T-cell (primary cell): ENCODE results near the gene NUMB. TPM values are rescaled to one million over a fixed set of nuclear protein-coding genes. Genes with fewer than 3 reads are reported as not detected.

Experiments
- ATAC-seq, 4 experiments: fragments of 200-7000 bp in 3 of 4; fragments of 150-1000 bp in 1 of 4; cut with Tn5 transposase; replicated peaks in 1 of 4; 1 replicate in 3 of 4; 2 replicates in 1 of 4; pipeline ENCODE4 v1.10.0; 2021; ENCODE audit warnings: moderate library complexity in 3 of 4, mild to moderate bottlenecking in 2 of 4, moderate number of reproducible peaks in 1 of 4
- CTCF ChIA-PET, 2 donors: fragments of 300-600 bp; sonication (Branson Sonifier 250); formaldehyde crosslinking; loops; one replicate each; lab custom pipeline; 2022; ENCODE audit warnings: antibody characterized with exemption in 2 of 2; lab: Charles Lee
- POLR2A ChIA-PET, 2 donors: fragments of 300-600 bp; sonication (Branson Sonifier 250); formaldehyde crosslinking; loops; one replicate each; lab custom pipeline; 2022; ENCODE audit warnings: antibody characterized with exemption in 2 of 2; lab: Charles Lee
- DNase-seq, 35 experiments: peaks; one replicate each; pipeline versions ENCODE4 v3.0.0 to v3.0.0-alpha.2; 2013 to 2023
- H3K27ac ChIP-seq: one replicate; pipeline ENCODE4 v1.5.1; 2013; ENCODE audit warnings: low read length
- H3K27me3 ChIP-seq, 2 experiments: replicated peaks in 1 of 2; 1 replicate in 1 of 2; 2 replicates in 1 of 2; pipeline versions ENCODE4 v1.6.1 to v1.7.0; 2013; ENCODE audit warnings: low read length in 1 of 2, mixed read lengths in 1 of 2; ENCODE audit not compliant: control insufficient read depth in 2 of 2, insufficient read depth in 2 of 2; ENCODE audit errors: extremely low read depth in 1 of 2
- H3K36me3 ChIP-seq, 2 donors: 1 replicate in 1 of 2; 2 replicates in 1 of 2; pipeline versions ENCODE4 v1.6.1 to v1.7.0; 2013; ENCODE audit warnings: low read length in 1 of 2; ENCODE audit not compliant: control insufficient read depth in 2 of 2, insufficient read depth in 1 of 2; ENCODE audit errors: extremely low read depth in 1 of 2
- H3K4me1 ChIP-seq, 2 experiments: 1 replicate in 1 of 2; 2 replicates in 1 of 2; pipeline versions ENCODE4 v1.6.1 to v1.7.0; 2013; ENCODE audit warnings: low read length in 2 of 2, mixed read lengths in 1 of 2; ENCODE audit not compliant: insufficient read depth in 2 of 2, control insufficient read depth in 1 of 2; ENCODE audit errors: extremely low read depth in 1 of 2
- H3K4me3 ChIP-seq, 2 donors: 1 replicate in 1 of 2; 2 replicates in 1 of 2; pipeline versions ENCODE4 v1.5.1 to v1.7.0; 2013; ENCODE audit warnings: mild to moderate bottlenecking in 2 of 2, low read length in 1 of 2, moderate library complexity in 1 of 2; ENCODE audit not compliant: control insufficient read depth in 1 of 2; ENCODE audit errors: extremely low read depth in 1 of 2
- H3K9me3 ChIP-seq: 2 replicates; pipeline ENCODE4 v1.7.0; 2013
- H3K27ac Mint-ChIP-seq, 2 donors: one replicate each; pipeline ENCODE4 v1.8.0; 2020 to 2021; ENCODE audit warnings: mild to moderate bottlenecking in 2 of 2, mixed read lengths in 2 of 2
- H3K27me3 Mint-ChIP-seq, 2 donors: one replicate each; pipeline ENCODE4 v1.8.0; 2021 to 2022; ENCODE audit warnings: mixed read lengths in 2 of 2
- H3K36me3 Mint-ChIP-seq: one replicate; pipeline ENCODE4 v1.8.0; 2021; ENCODE audit warnings: mixed read lengths
- H3K4me1 Mint-ChIP-seq, 3 donors: one replicate each; pipeline ENCODE4 v1.8.0; 2020 to 2022; ENCODE audit warnings: mixed read lengths in 3 of 3, mild to moderate bottlenecking in 1 of 3
- H3K4me3 Mint-ChIP-seq, 3 donors: one replicate each; pipeline ENCODE4 v1.8.0; 2020 to 2022; ENCODE audit warnings: mild to moderate bottlenecking in 3 of 3, mixed read lengths in 3 of 3, moderate library complexity in 3 of 3
- H3K9me3 Mint-ChIP-seq, 3 donors: one replicate each; pipeline ENCODE4 v1.8.0; 2020 to 2022; ENCODE audit warnings: mixed read lengths in 3 of 3
- WGBS: methylation state at CpG from one replicate; pipeline ENCODE4 v1.1.5; 2013; ENCODE audit warnings: missing lambda C conversion rate; ENCODE audit not compliant: insufficient coverage; 5-methylcytosine and 5-hydroxymethylcytosine counted together
- total RNA-seq, 35 experiments: library from RNA in 6 of 35; stranded (reverse) in 6 of 35; fragments of 120-200 nt in 1 of 35; gene quantifications; one replicate each; pipeline versions ENCODE4 v1.2.1 to v1.2.4 and lab custom pipeline; 2013 to 2026

NUMB gene
- total RNA-seq, 5 donors from 2014 or later (not counting 1 experiment from before 2014, with no cell fraction given), result 45.1 to 52.6 (median 49.1) TPM

DNA sequence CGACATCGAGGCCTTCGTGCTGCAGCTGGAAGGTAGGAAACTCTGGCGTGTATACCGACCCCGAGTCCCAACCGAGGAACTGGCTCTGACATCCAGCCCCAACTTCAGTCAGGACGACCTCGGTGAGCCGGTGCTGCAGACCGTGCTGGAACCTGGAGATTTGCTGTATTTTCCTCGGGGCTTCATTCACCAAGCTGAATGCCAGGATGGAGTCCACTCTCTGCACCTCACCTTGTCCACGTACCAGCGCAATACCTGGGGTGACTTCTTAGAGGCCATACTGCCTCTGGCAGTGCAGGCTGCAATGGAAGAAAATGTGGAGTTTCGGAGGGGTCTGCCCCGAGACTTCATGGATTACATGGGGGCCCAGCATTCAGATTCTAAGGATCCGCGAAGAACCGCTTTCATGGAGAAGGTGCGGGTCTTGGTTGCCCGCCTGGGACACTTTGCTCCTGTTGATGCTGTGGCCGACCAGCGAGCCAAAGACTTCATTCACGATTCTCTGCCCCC lies 33.8 kb upstream of the NUMB start:
- Mint-ChIP-seq H3K4me1 (peaks cover 40 to 58% (median 53%) of the 10 kb centered on the region in 3 donors), H3K27ac (peak overlapping the region; percentile 39 to 66), H3K4me3 (peak overlapping the region; percentile 82 to 90 (median 84)), H3K27me3 (no peaks in the 10 kb centered on the region), H3K9me3 (no peaks in the 10 kb centered on the region), H3K36me3 (peaks cover 26% of the 10 kb centered on the region)
- Histone ChIP-seq H3K9me3 (no peaks in the 10 kb centered on the region), H3K36me3 (peaks cover 0 to 19% of the 10 kb centered on the region in 2 donors), H3K4me1 (peaks cover 6 to 37% of the 10 kb centered on the region in 2 experiments), H3K27ac (peak overlapping the region; percentile 31), H3K4me3 (peak overlapping the region; percentile 65 to 68), H3K27me3 (peaks cover 0 to 2% of the 10 kb centered on the region in 2 experiments)
- no peak for ATAC-seq
- WGBS, result 75% methylated on average over 22 of the region's 24 CpGs
- ChIA-PET POLR2A (no interaction called here), CTCF (interaction anchor here in 1 of 2 donors (1.8 to 1.9 kb wide), 2 partner anchors 33 to 76 kb away, joined by 9 read pairs; partner anchors contain the start of genes ACOT2 and NUMB)
- DNase-seq, result no peak

DNA sequence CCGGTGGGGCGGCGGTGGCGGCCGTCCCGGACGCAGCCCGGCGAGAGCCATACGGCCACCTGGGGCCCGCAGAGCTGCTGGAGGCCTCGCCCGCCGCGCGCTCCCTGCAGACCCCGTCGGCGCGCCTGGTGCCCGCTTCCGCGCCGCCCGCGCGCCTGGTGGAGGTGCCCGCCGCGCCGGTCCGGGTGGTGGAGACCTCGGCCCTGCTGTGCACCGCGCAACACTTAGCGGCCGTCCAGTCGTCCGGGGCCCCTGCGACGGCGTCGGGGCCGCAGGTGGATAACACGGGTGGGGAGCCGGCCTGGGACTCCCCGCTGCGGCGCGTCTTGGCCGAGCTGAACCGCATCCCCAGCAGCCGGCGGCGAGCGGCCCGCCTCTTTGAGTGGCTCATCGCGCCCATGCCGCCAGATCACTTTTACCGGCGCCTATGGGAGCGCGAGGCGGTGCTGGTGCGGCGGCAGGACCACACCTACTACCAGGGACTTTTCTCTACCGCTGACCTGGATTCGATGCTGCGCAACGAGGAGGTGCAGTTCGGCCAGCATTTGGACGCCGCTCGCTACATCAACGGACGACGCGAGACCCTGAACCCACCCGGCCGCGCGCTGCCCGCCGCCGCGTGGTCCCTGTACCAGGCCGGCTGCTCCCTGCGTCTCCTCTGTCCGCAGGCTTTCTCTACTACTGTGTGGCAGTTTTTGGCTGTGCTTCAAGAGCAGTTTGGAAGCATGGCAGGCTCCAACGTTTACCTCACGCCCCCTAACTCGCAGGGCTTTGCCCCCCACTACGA lies 33.1 kb upstream of the NUMB start:
- peaks cover 0 to 2% of the 10 kb centered on the region in 2 experiments for H3K27me3 ChIP-seq
- peaks cover 6 to 37% of the 10 kb centered on the region in 2 experiments for H3K4me1 ChIP-seq
- ChIA-PET POLR2A (interaction anchor here in 1 of 2 donors (1.0 kb wide), 1 partner anchor 36 kb away, joined by 4 read pairs; no protein-coding TSS in a partner anchor), CTCF (interaction anchor here in 1 of 2 donors (0.5 to 1.9 kb wide), 8 partner anchors 16 to 196 kb away, joined by 3 to 9 read pairs (median 4); partner anchors contain the start of genes ACOT2 and NUMB)
- under 1% methylated on average over 90 of the region's 94 CpGs for WGBS
- Mint-ChIP-seq H3K4me3 (peak overlapping the region; percentile 82 to 90 (median 85)), H3K27me3 (no peaks in the 10 kb centered on the region), H3K9me3 (no peaks in the 10 kb centered on the region), H3K27ac (peak overlapping the region; percentile 66 to 87), H3K4me1 (peaks cover 40 to 55% (median 53%) of the 10 kb centered on the region in 3 donors), H3K36me3 (peaks cover 24% of the 10 kb centered on the region)
- peak; percentile 71 to 73 (median 72) for ATAC-seq
- H3K4me3 ChIP-seq, result peak overlapping the region; percentile 65 to 68
- peak overlapping the region; percentile 63 for H3K27ac ChIP-seq
- peak; percentile 23 to 82 (median 61) for DNase-seq
- H3K36me3 ChIP-seq, result peaks cover 0 to 19% of the 10 kb centered on the region in 2 donors
- no peaks in the 10 kb centered on the region for H3K9me3 ChIP-seq

GRCh38 chr14:73489481-73490175 lies 31.3 kb upstream of the NUMB start:
- DNase-seq (no peak), ATAC-seq (no peak)
- Histone ChIP-seq H3K4me1 (peaks cover 6 to 36% of the 10 kb centered on the region in 2 experiments), H3K27me3 (peaks cover 0 to 9% of the 10 kb centered on the region in 2 experiments), H3K9me3 (no peaks in the 10 kb centered on the region), H3K36me3 (peaks cover 0 to 15% of the 10 kb centered on the region in 2 donors), H3K4me3 (no peak overlapping the region), H3K27ac (no peak overlapping the region)
- CTCF ChIA-PET, result no interaction called here
- Mint-ChIP-seq H3K27me3 (no peaks in the 10 kb centered on the region), H3K4me1 (peaks cover 32 to 37% (median 36%) of the 10 kb centered on the region in 3 donors), H3K4me3 (peak overlapping the region; percentile 38 to 90 (median 54)), H3K27ac (peak overlapping the region in 1 of 2 donors; percentile 1), H3K9me3 (no peaks in the 10 kb centered on the region), H3K36me3 (peaks cover 10% of the 10 kb centered on the region)
- POLR2A ChIA-PET, result no interaction called here
- 94% methylated on average over 5 of the region's 6 CpGs for WGBS

- Mint-ChIP-seq H3K27me3 (no peaks in the 10 kb centered on the region), H3K27ac (no peak overlapping the region), H3K4me3 (no peak overlapping the region), H3K4me1 (no peaks in the 10 kb centered on the region), H3K9me3 (no peaks in the 10 kb centered on the region), H3K36me3 (no peaks in the 10 kb centered on the region)
- ATAC-seq (no peak), DNase-seq (no peak)
- 94% methylated on average over 5 of the region's 15 CpGs for WGBS
- Histone ChIP-seq H3K9me3 (no peaks in the 10 kb centered on the region), H3K36me3 (no peaks in the 10 kb centered on the region), H3K4me3 (no peak overlapping the region), H3K27me3 (no peaks in the 10 kb centered on the region), H3K27ac (no peak overlapping the region), H3K4me1 (no peaks in the 10 kb centered on the region)
- ChIA-PET CTCF (no interaction called here), POLR2A (no interaction called here)
Observed at GRCh38 chr14:73478684-73479083, 20.3 kb upstream of the NUMB start.

DNA sequence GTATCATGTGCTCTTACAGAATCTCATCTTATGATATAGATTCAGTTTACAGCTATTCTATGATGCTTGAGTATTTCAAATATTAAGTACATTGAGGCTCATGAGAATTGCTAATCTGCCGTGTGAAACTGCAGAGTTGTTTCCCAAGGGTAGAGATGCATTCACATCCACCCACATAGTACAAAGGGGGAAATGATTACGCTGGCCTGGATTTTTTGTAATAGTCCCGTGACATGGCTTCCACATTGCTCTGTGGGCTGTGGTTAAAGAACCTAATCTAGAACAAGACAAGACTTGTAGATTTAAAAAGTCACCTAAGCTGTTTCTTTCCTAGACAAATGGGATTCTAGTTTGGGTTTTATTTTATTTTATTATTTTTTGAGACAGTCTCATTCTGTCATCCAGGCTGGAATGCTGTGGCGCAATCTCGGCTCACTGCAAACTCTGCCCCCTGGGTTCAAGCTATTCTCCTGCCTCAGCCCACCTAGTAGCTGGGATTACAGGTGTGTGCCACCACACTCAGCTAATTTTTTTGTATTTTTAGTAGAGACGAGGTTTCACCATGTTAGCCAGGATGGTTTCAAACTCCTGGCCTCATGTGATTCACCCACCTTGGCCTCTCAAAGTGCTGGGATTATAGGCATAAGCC lies 19.4 kb upstream of the NUMB start:
- H3K27me3 ChIP-seq, result no peaks in the 10 kb centered on the region
- Mint-ChIP-seq H3K9me3 (no peaks in the 10 kb centered on the region), H3K36me3 (no peaks in the 10 kb centered on the region), H3K27ac (no peak overlapping the region), H3K4me1 (no peaks in the 10 kb centered on the region), H3K27me3 (no peaks in the 10 kb centered on the region), H3K4me3 (no peak overlapping the region)
- ATAC-seq (no peak), DNase-seq (no peak)
- no peak overlapping the region for H3K4me3 ChIP-seq
- no peaks in the 10 kb centered on the region for H3K4me1 ChIP-seq
- H3K27ac ChIP-seq, result no peak overlapping the region
- H3K9me3 ChIP-seq, result no peaks in the 10 kb centered on the region
- no CpG with 5 or more reads among the region's 6 CpGs for WGBS
- no peaks in the 10 kb centered on the region for H3K36me3 ChIP-seq
- POLR2A ChIA-PET, result interaction anchor here in 1 of 2 donors (0.6 kb wide), 1 partner anchor 273 kb away, joined by 5 read pairs; no protein-coding TSS in a partner anchor
- CTCF ChIA-PET, result interaction anchor here (0.9 to 1.4 kb wide), 2 partner anchors 181 to 183 kb away, joined by 3 read pairs; no protein-coding TSS in a partner anchor
